NCI-H1930 (cell line): ENCODE results near the gene LHFPL5.

Experiments used
- DNase-seq, 2 experiments: peaks; one replicate each; lab custom pipeline; 2025; lab: John Stamatoyannopoulos, UW

LHFPL5 gene

GRCh38 chr6:35804996-35805736, at the start of gene LHFPL5:
LHFPL5 (plus strand) TSS chr6:35805352; CDS start chr6:35805671, 319 bp downstream.
- DNase-seq = peak; percentile 49 to 78

GRCh38 chr6:35757456-35758123, 47.6 kb upstream of the LHFPL5 start:
- DNase-seq = no peak

- DNase-seq = no peak
Measured at GRCh38 chr6:35759426-35759825, 45.7 kb upstream of the LHFPL5 start.

- DNase-seq = no peak
Measured at GRCh38 chr6:35765739-35766138, 39.4 kb upstream of the LHFPL5 start.

GRCh38 chr6:35769211-35769610, 35.9 kb upstream of the LHFPL5 start:
- DNase-seq = no peak

GRCh38 chr6:35771343-35771627, 33.9 kb upstream of the LHFPL5 start:
- DNase-seq = no peak

- no peak for DNase-seq
Measured at GRCh38 chr6:35774116-35774794, 30.9 kb upstream of the LHFPL5 start.

GRCh38 chr6:35775031-35775430, 30.1 kb upstream of the LHFPL5 start:
- no peak for DNase-seq

GRCh38 chr6:35776364-35777215, 28.6 kb upstream of the LHFPL5 start, which contains the start of gene CLPSL2:
CLPSL2 (plus strand) TSS chr6:35776598; CDS start chr6:35776619, 21 bp downstream.
- DNase-seq = no peak

GRCh38 chr6:35777356-35778102, 27.6 kb upstream of the LHFPL5 start:
- no peak for DNase-seq

GRCh38 chr6:35778437-35778836, 26.7 kb upstream of the LHFPL5 start:
- no peak for DNase-seq

GRCh38 chr6:35780719-35781118, 24.4 kb upstream of the LHFPL5 start, which contains the start of gene CLPSL1:
CLPSL1 (plus strand) TSS chr6:35781019; CDS start chr6:35781111, 92 bp downstream.
- no peak for DNase-seq

GRCh38 chr6:35781290-35781689, 23.9 kb upstream of the LHFPL5 start:
- DNase-seq = no peak

GRCh38 chr6:35782424-35782823, 22.7 kb upstream of the LHFPL5 start:
- DNase-seq = no peak

- DNase-seq = no peak
Measured at GRCh38 chr6:35784200-35784599, 21.0 kb upstream of the LHFPL5 start.

- no peak for DNase-seq
Measured at GRCh38 chr6:35786272-35786671, 18.9 kb upstream of the LHFPL5 start.

- DNase-seq = no peak
Measured at GRCh38 chr6:35786810-35787209, 18.3 kb upstream of the LHFPL5 start.

- no peak for DNase-seq
Measured at GRCh38 chr6:35787266-35788218, 17.6 kb upstream of the LHFPL5 start.

- DNase-seq = no peak
Measured at GRCh38 chr6:35788423-35788982, 16.6 kb upstream of the LHFPL5 start.

GRCh38 chr6:35790683-35791082, 14.5 kb upstream of the LHFPL5 start:
- no peak for DNase-seq
